ENCODE measurements around the gene FMN1.

Gene FMN1

GRCh38 chr15:33148129-33148751 lies 46.3 kb downstream of the FMN1 start:
- no peak for DNase-seq (ENCODE audit: extremely low spot score)
- ChIA-PET CTCF (no interaction called here), POLR2A (interaction anchor here (0.8 kb wide), 1 partner anchor 46 kb away, joined by 3 read pairs; the partner anchor contains the start of gene FMN1)
- no peak for TF ChIP-seq HDGF (IDR thresholded peaks at IDR 0.05; ENCODE audit: borderline replicate concordance)
- TF ChIP-seq BHLHE40 (IDR thresholded peaks at IDR 0.05; ENCODE audit: borderline replicate concordance) = no peak
- no peak for TF ChIP-seq SP1 (IDR thresholded peaks at IDR 0.05)
- no peak for TF ChIP-seq FOXK2 (IDR thresholded peaks at IDR 0.05)
- TF ChIP-seq TARDBP (IDR thresholded peaks at IDR 0.05) = no peak
- TF ChIP-seq FOXM1 (IDR thresholded peaks at IDR 0.05; ENCODE audit: borderline replicate concordance) = no peak

DNA sequence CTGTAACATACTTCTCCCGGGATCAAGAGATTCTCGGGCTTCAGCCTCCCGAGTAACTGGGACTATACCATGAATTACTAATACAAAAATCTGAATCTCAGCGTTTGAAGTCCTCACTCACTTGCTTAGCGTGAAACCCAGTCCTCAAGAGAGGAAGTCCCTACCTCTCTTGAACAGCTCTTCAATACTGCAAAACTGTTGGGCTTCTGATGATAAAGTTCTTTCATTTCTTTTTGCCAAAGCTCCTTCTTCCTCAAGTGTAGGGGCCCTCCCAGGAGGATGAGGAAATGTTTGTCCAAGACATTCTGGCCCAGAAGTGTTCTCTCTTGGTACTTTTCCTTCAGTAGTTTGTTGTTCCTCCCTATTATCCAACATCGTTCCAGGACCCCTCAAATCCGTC lies 48.5 kb downstream of the FMN1 start:
- TF ChIP-seq SUZ12 (IDR thresholded peaks at IDR 0.05) (no peak), CTBP1 (IDR thresholded peaks at IDR 0.05; ENCODE audit: borderline replicate concordance) (no peak), FOXA1 (IDR thresholded peaks at IDR 0.05) (no peak), ELF4 (IDR thresholded peaks at IDR 0.05) (no peak), SP1 (IDR thresholded peaks at IDR 0.05) (no peak), LEF1 (IDR thresholded peaks at IDR 0.05; ENCODE audit: borderline replicate concordance) (no peak)
- TF ChIP-seq, protein P1, sequence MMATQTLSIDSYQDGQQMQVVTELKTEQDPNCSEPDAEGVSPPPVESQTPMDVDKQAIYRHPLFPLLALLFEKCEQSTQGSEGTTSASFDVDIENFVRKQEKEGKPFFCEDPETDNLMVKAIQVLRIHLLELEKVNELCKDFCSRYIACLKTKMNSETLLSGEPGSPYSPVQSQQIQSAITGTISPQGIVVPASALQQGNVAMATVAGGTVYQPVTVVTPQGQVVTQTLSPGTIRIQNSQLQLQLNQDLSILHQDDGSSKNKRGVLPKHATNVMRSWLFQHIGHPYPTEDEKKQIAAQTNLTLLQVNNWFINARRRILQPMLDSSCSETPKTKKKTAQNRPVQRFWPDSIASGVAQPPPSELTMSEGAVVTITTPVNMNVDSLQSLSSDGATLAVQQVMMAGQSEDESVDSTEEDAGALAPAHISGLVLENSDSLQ (IDR thresholded peaks at IDR 0.05) = no peak
- no peak for DNase-seq (ENCODE audit: extremely low spot score)
- ChIA-PET POLR2A (no interaction called here), CTCF (interaction anchor here (0.8 kb wide), 1 partner anchor 14 kb away, joined by 4 read pairs; no protein-coding TSS in a partner anchor)

GRCh38 chr15:33145447-33145846 lies 49.1 kb downstream of the FMN1 start:
- no peak for DNase-seq (ENCODE audit: extremely low spot score)
- POLR2A ChIA-PET = no interaction called here
- CTCF ChIA-PET = interaction anchor here (0.6 kb wide), 2 partner anchors 12 to 68 kb away, joined by 3 to 7 read pairs; no protein-coding TSS in a partner anchor
- TF ChIP-seq BHLHE40 (IDR thresholded peaks at IDR 0.05; ENCODE audit: borderline replicate concordance) (no peak), ARNT (IDR thresholded peaks at IDR 0.05) (no peak), HDGF (IDR thresholded peaks at IDR 0.05; ENCODE audit: borderline replicate concordance) (no peak), ELF4 (IDR thresholded peaks at IDR 0.05) (no peak), L3MBTL2 (conservative IDR thresholded peaks at IDR 0.05) (no peak), FOXA1 (IDR thresholded peaks at IDR 0.05) (no peak), NFRKB (IDR thresholded peaks at IDR 0.05) (no peak), FOXM1 (IDR thresholded peaks at IDR 0.05; ENCODE audit: borderline replicate concordance) (no peak), CTBP1 (IDR thresholded peaks at IDR 0.05; ENCODE audit: borderline replicate concordance) (no peak), FOXK2 (IDR thresholded peaks at IDR 0.05) (no peak), ZNF384 (IDR thresholded peaks at IDR 0.05) (no peak), SP1 (IDR thresholded peaks at IDR 0.05) (no peak)

- DNase-seq (ENCODE audit: extremely low spot score) = no peak
- CTCF ChIA-PET = no interaction called here
- POLR2A ChIA-PET = no interaction called here
- no peak for TF ChIP-seq ZNF384 (IDR thresholded peaks at IDR 0.05)
- TF ChIP-seq SP1 (IDR thresholded peaks at IDR 0.05) = no peak
- TF ChIP-seq SUZ12 (IDR thresholded peaks at IDR 0.05) = no peak
- TF ChIP-seq FOXA1 (IDR thresholded peaks at IDR 0.05) = no peak
- TF ChIP-seq HDGF (IDR thresholded peaks at IDR 0.05; ENCODE audit: borderline replicate concordance) = no peak
- TF ChIP-seq ARNT (IDR thresholded peaks at IDR 0.05) = no peak
- no peak for TF ChIP-seq NFRKB (IDR thresholded peaks at IDR 0.05)
- no peak for TF ChIP-seq L3MBTL2 (conservative IDR thresholded peaks at IDR 0.05)
- no peak for TF ChIP-seq LEF1 (IDR thresholded peaks at IDR 0.05; ENCODE audit: borderline replicate concordance)
- TF ChIP-seq CTBP1 (IDR thresholded peaks at IDR 0.05; ENCODE audit: borderline replicate concordance) = no peak
- no peak for TF ChIP-seq ELF4 (IDR thresholded peaks at IDR 0.05)
- no peak for TF ChIP-seq FOXM1 (IDR thresholded peaks at IDR 0.05; ENCODE audit: borderline replicate concordance)
- TF ChIP-seq, protein P1 (IDR thresholded peaks at IDR 0.05) = no peak
- TF ChIP-seq TARDBP (IDR thresholded peaks at IDR 0.05) = no peak
- TF ChIP-seq FOXK2 (IDR thresholded peaks at IDR 0.05) = no peak
- TF ChIP-seq BHLHE40 (IDR thresholded peaks at IDR 0.05; ENCODE audit: borderline replicate concordance) = no peak
Measured at GRCh38 chr15:33142708-33143107, 51.8 kb downstream of the FMN1 start.

- TF ChIP-seq SUZ12 (IDR thresholded peaks at IDR 0.05) = no peak
- no peak for TF ChIP-seq HDGF (IDR thresholded peaks at IDR 0.05; ENCODE audit: borderline replicate concordance)
- TF ChIP-seq BHLHE40 (IDR thresholded peaks at IDR 0.05; ENCODE audit: borderline replicate concordance) = no peak
- TF ChIP-seq, protein P1 (IDR thresholded peaks at IDR 0.05) = no peak
- TF ChIP-seq NFRKB (IDR thresholded peaks at IDR 0.05) = no peak
- no peak for TF ChIP-seq SP1 (IDR thresholded peaks at IDR 0.05)
- no peak for TF ChIP-seq FOXK2 (IDR thresholded peaks at IDR 0.05)
- TF ChIP-seq TARDBP (IDR thresholded peaks at IDR 0.05) = no peak
- no peak for TF ChIP-seq FOXA1 (IDR thresholded peaks at IDR 0.05)
- no peak for TF ChIP-seq FOXM1 (IDR thresholded peaks at IDR 0.05; ENCODE audit: borderline replicate concordance)
- TF ChIP-seq ZNF384 (IDR thresholded peaks at IDR 0.05) = no peak
- no peak for TF ChIP-seq LEF1 (IDR thresholded peaks at IDR 0.05; ENCODE audit: borderline replicate concordance)
- TF ChIP-seq CTBP1 (IDR thresholded peaks at IDR 0.05; ENCODE audit: borderline replicate concordance) = no peak
- no peak for TF ChIP-seq L3MBTL2 (conservative IDR thresholded peaks at IDR 0.05)
- no peak for TF ChIP-seq ELF4 (IDR thresholded peaks at IDR 0.05)
- TF ChIP-seq ARNT (IDR thresholded peaks at IDR 0.05) = no peak
- no peak for DNase-seq (ENCODE audit: extremely low spot score)
- ChIA-PET POLR2A (no interaction called here), CTCF (interaction anchor here (0.6 kb wide), 1 partner anchor 34 kb away, joined by 4 read pairs; no protein-coding TSS in a partner anchor)
Measured at GRCh38 chr15:33138000-33138399, 56.5 kb downstream of the FMN1 start.

GRCh38 chr15:33137101-33137500 lies 57.4 kb downstream of the FMN1 start:
- CTCF ChIA-PET = interaction anchor here (0.5 to 0.6 kb wide), 2 partner anchors 10 to 33 kb away, joined by 3 to 4 read pairs; no protein-coding TSS in a partner anchor
- POLR2A ChIA-PET = no interaction called here
- no peak for TF ChIP-seq FOXA1 (IDR thresholded peaks at IDR 0.05)
- TF ChIP-seq, protein P1 (IDR thresholded peaks at IDR 0.05) = no peak
- TF ChIP-seq CTBP1 (IDR thresholded peaks at IDR 0.05; ENCODE audit: borderline replicate concordance) = no peak
- TF ChIP-seq SUZ12 (IDR thresholded peaks at IDR 0.05) = no peak
- TF ChIP-seq L3MBTL2 (conservative IDR thresholded peaks at IDR 0.05) = no peak
- TF ChIP-seq TARDBP (IDR thresholded peaks at IDR 0.05) = no peak
- no peak for TF ChIP-seq SP1 (IDR thresholded peaks at IDR 0.05)
- TF ChIP-seq ARNT (IDR thresholded peaks at IDR 0.05) = no peak
- TF ChIP-seq FOXK2 (IDR thresholded peaks at IDR 0.05) = no peak
- no peak for TF ChIP-seq ELF4 (IDR thresholded peaks at IDR 0.05)
- no peak for DNase-seq (ENCODE audit: extremely low spot score)

Measured in HEK293T (cell line).